C4-2B (cell line): ENCODE results near the gene PAMR1.

Source experiments
- ZFX ChIP-seq: fragments of 450-650 bp; IDR thresholded peaks from 2 replicates; pipeline ENCODE4 v1.6.1; 2017
- TF ChIP-seq, protein P1 (sequence below): fragments of 450-650 bp; conservative IDR thresholded peaks from 2 replicates; pipeline ENCODE4 v1.5.1; 2017; ENCODE audit warnings: mild to moderate bottlenecking

GRCh38 chr11:35566885-35567284, 41.5 kb upstream of the PAMR1 start:
- TF ChIP-seq, protein P1, sequence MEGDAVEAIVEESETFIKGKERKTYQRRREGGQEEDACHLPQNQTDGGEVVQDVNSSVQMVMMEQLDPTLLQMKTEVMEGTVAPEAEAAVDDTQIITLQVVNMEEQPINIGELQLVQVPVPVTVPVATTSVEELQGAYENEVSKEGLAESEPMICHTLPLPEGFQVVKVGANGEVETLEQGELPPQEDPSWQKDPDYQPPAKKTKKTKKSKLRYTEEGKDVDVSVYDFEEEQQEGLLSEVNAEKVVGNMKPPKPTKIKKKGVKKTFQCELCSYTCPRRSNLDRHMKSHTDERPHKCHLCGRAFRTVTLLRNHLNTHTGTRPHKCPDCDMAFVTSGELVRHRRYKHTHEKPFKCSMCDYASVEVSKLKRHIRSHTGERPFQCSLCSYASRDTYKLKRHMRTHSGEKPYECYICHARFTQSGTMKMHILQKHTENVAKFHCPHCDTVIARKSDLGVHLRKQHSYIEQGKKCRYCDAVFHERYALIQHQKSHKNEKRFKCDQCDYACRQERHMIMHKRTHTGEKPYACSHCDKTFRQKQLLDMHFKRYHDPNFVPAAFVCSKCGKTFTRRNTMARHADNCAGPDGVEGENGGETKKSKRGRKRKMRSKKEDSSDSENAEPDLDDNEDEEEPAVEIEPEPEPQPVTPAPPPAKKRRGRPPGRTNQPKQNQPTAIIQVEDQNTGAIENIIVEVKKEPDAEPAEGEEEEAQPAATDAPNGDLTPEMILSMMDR = no peak
- no peak for TF ChIP-seq ZFX
